HG03108 (cell line): ENCODE data around the gene RGS9.
"Not testable (repeated sequence)": the region's sequence is repeated elsewhere in the genome, so short reads cannot be mapped to it uniquely, and the experiment has no call there.

Experiments used
- ATAC-seq: cut with Tn5 transposase; IDR thresholded peaks from one replicate; pipeline ENCODE4 v1.9.1; 2021; ENCODE audit warnings: moderate library complexity; ENCODE audit not compliant: unreplicated experiment

RGS9 gene

GRCh38 chr17:65137021-65137939, at the start of gene RGS9:
Gene RGS9 (plus strand): TSS chr17:65137370. CDS start chr17:65137541, 171 bp downstream.
- peak; percentile 84 for ATAC-seq

GRCh38 chr17:65088621-65089360, 48.4 kb upstream of the RGS9 start:
- ATAC-seq: no peak

GRCh38 chr17:65092262-65092661, 44.9 kb upstream of the RGS9 start:
- ATAC-seq: no peak

- not testable (repeated sequence) for ATAC-seq
These were observed 44.3 kb upstream of the RGS9 start for GRCh38 chr17:65092721-65093356.

GRCh38 chr17:65093930-65094329, 43.2 kb upstream of the RGS9 start:
- no peak for ATAC-seq

- no peak for ATAC-seq
These were observed 41.7 kb upstream of the RGS9 start for GRCh38 chr17:65095465-65095864.

- not testable (repeated sequence) for ATAC-seq
These were observed 40.8 kb upstream of the RGS9 start for GRCh38 chr17:65096382-65096781.

GRCh38 chr17:65097110-65097509, 40.1 kb upstream of the RGS9 start:
- ATAC-seq: no peak

- no peak for ATAC-seq
These were observed 37.7 kb upstream of the RGS9 start for GRCh38 chr17:65099475-65099874.

GRCh38 chr17:65099941-65100315, 37.2 kb upstream of the RGS9 start:
- peak; percentile 68 for ATAC-seq

- peak; percentile 62 for ATAC-seq
These were observed 36.6 kb upstream of the RGS9 start for GRCh38 chr17:65100316-65101140.

GRCh38 chr17:65101371-65101770, 35.8 kb upstream of the RGS9 start:
- no peak for ATAC-seq

GRCh38 chr17:65102235-65102634, 34.9 kb upstream of the RGS9 start:
- ATAC-seq: no peak

GRCh38 chr17:65102788-65103187, 34.4 kb upstream of the RGS9 start:
- no peak for ATAC-seq

GRCh38 chr17:65103431-65103830, 33.7 kb upstream of the RGS9 start:
- no peak for ATAC-seq

- no peak for ATAC-seq
These were observed 33.3 kb upstream of the RGS9 start for GRCh38 chr17:65103896-65104295.

- ATAC-seq: no peak
These were observed 32.6 kb upstream of the RGS9 start for GRCh38 chr17:65104541-65104940.

- ATAC-seq: no peak
These were observed 32.2 kb upstream of the RGS9 start for GRCh38 chr17:65104973-65105372.

GRCh38 chr17:65108152-65108551, 29.0 kb upstream of the RGS9 start:
- no peak for ATAC-seq

- no peak for ATAC-seq
These were observed 27.6 kb upstream of the RGS9 start for GRCh38 chr17:65109543-65109942.
